ENCODE results near the gene SRPK3. TPM values are rescaled to one million over a fixed set of nuclear protein-coding genes. Genes with fewer than 3 reads are reported as not detected.

SRPK3 gene
- total RNA-seq, 1 donor: 0.36 TPM

GRCh38 chrX:153763298-153763932, 17.4 kb upstream of the SRPK3 start:
- Histone ChIP-seq H3K36me3 (ENCODE audit: insufficient read depth, low read length) (no peaks in the 10 kb centered on the region), H3K9me3 (ENCODE audit: low read depth, low read length) (no peaks in the 10 kb centered on the region)
- no peak for TF ChIP-seq CTCF (IDR thresholded peaks at IDR 0.05; ENCODE audit: extremely low read depth, low read depth, low read length)

GRCh38 chrX:153763989-153764755, 16.7 kb upstream of the SRPK3 start, which contains the start of gene PLXNB3:
TSS of gene PLXNB3 (plus strand) at chrX:153764249. CDS start at chrX:153765536, 1,287 bp downstream.
- Histone ChIP-seq H3K27me3 (ENCODE audit: insufficient read depth, low read length) (no peaks in the 10 kb centered on the region), H2AFZ (ENCODE audit: low read length) (peak within 1 kb of the TSS; percentile 37), H3K9me3 (ENCODE audit: low read depth, low read length) (no peaks in the 10 kb centered on the region), H3K36me3 (ENCODE audit: insufficient read depth, low read length) (no peaks in the 10 kb centered on the region), H3K79me2 (ENCODE audit: insufficient read depth, low read length) (peaks cover 6% of the 10 kb centered on the region), H3K4me2 (ENCODE audit: insufficient read depth, low read length) (peak within 1 kb of the TSS; percentile 74), H3K4me3 (ENCODE audit: insufficient read depth, low read length) (peak within 1 kb of the TSS; percentile 70), H3K27ac (ENCODE audit: low read depth, low read length) (no peak within 1 kb of the TSS), H4K20me1 (ENCODE audit: insufficient read depth, low read length) (peaks cover 9% of the 10 kb centered on the region), H3K4me1 (ENCODE audit: insufficient read depth, low read length) (peaks cover 5% of the 10 kb centered on the region)
- TF ChIP-seq CTCF (IDR thresholded peaks at IDR 0.05; ENCODE audit: extremely low read depth, low read depth, low read length): peak; percentile 77
- DNase-seq (ENCODE audit: insufficient read length, low spot score, missing footprints): peak; percentile 98

More at GRCh38 chrX:153763298-153763932, 17.4 kb upstream of the SRPK3 start:
- Histone ChIP-seq H3K27me3 (ENCODE audit: insufficient read depth, low read length) (no peaks in the 10 kb centered on the region), H2AFZ (ENCODE audit: low read length) (no peak overlapping the region), H3K4me2 (ENCODE audit: insufficient read depth, low read length) (no peak overlapping the region), H3K27ac (ENCODE audit: low read depth, low read length) (no peak overlapping the region), H3K4me1 (ENCODE audit: insufficient read depth, low read length) (peaks cover 5% of the 10 kb centered on the region), H3K79me2 (ENCODE audit: insufficient read depth, low read length) (peaks cover 6% of the 10 kb centered on the region), H3K4me3 (ENCODE audit: insufficient read depth, low read length) (no peak overlapping the region), H4K20me1 (ENCODE audit: insufficient read depth, low read length) (peaks cover 9% of the 10 kb centered on the region)
- DNase-seq (ENCODE audit: insufficient read length, low spot score, missing footprints): peak; percentile 72

GRCh38 chrX:153764786-153765137, 16.1 kb upstream of the SRPK3 start:
- peak overlapping the region; percentile 74 for H3K4me2 ChIP-seq (ENCODE audit: insufficient read depth, low read length)
- TF ChIP-seq CTCF (IDR thresholded peaks at IDR 0.05; ENCODE audit: extremely low read depth, low read depth, low read length): no peak
- H3K36me3 ChIP-seq (ENCODE audit: insufficient read depth, low read length): no peaks in the 10 kb centered on the region
- H2AFZ ChIP-seq (ENCODE audit: low read length): no peak overlapping the region
- peaks cover 9% of the 10 kb centered on the region for H4K20me1 ChIP-seq (ENCODE audit: insufficient read depth, low read length)
- H3K9me3 ChIP-seq (ENCODE audit: low read depth, low read length): no peaks in the 10 kb centered on the region
- peaks cover 6% of the 10 kb centered on the region for H3K79me2 ChIP-seq (ENCODE audit: insufficient read depth, low read length)
- peak; percentile 77 for DNase-seq (ENCODE audit: insufficient read length, low spot score, missing footprints)
- H3K4me1 ChIP-seq (ENCODE audit: insufficient read depth, low read length): peaks cover 5% of the 10 kb centered on the region
- no peaks in the 10 kb centered on the region for H3K27me3 ChIP-seq (ENCODE audit: insufficient read depth, low read length)
- H3K4me3 ChIP-seq (ENCODE audit: insufficient read depth, low read length): peak overlapping the region; percentile 70
- no peak overlapping the region for H3K27ac ChIP-seq (ENCODE audit: low read depth, low read length)

All from osteoblast (primary cell).